Parathyroid adenoma (tissue), 2 donors: ENCODE measurements around the gene SAG.

Experiments used
- H2AFZ ChIP-seq: fragments of 300-600 bp; sonication (generic); one replicate; pipeline ENCODE4 v1.7.0; 2017; ENCODE audit warnings: antibody characterized with exemption, mild to moderate bottlenecking
- H3K27ac ChIP-seq: fragments of 300-600 bp; sonication (generic); one replicate; pipeline ENCODE4 v1.7.0; 2017
- H3K27me3 ChIP-seq: fragments of 300-600 bp; sonication (generic); one replicate; pipeline ENCODE4 v1.7.0; 2017; ENCODE audit warnings: low read length; ENCODE audit not compliant: control insufficient read depth, insufficient read depth
- H3K36me3 ChIP-seq: fragments of 300-600 bp; sonication (generic); one replicate; pipeline ENCODE4 v1.7.0; 2017; ENCODE audit warnings: low read length; ENCODE audit not compliant: control insufficient read depth, insufficient read depth
- H3K4me1 ChIP-seq: fragments of 300-600 bp; sonication (generic); one replicate; pipeline ENCODE4 v1.7.0; 2017; ENCODE audit warnings: control low read depth
- H3K4me2 ChIP-seq: fragments of 300-600 bp; sonication (generic); one replicate; pipeline ENCODE4 v1.7.0; 2017; ENCODE audit warnings: low read length
- H3K4me3 ChIP-seq: fragments of 300-600 bp; sonication (generic); one replicate; pipeline ENCODE4 v1.7.0; 2017; ENCODE audit warnings: low read depth, low read length
- H3K79me2 ChIP-seq: fragments of 300-600 bp; sonication (generic); one replicate; pipeline ENCODE4 v1.7.0; 2017; ENCODE audit warnings: control low read depth
- H3K9ac ChIP-seq: fragments of 300-600 bp; sonication (generic); one replicate; pipeline ENCODE4 v1.7.0; 2017; ENCODE audit warnings: mild to moderate bottlenecking
- H3K9me3 ChIP-seq: fragments of 300-600 bp; sonication (generic); one replicate; pipeline ENCODE4 v1.7.0; 2017; ENCODE audit warnings: low read length; ENCODE audit not compliant: control insufficient read depth
- CTCF ChIP-seq: fragments of 300-600 bp; sonication (generic); IDR thresholded peaks from one replicate; pipeline ENCODE4 v1.7.0; 2017; ENCODE audit warnings: antibody characterized with exemption, mild to moderate bottlenecking
- donor health status: primary hyperparathyroidism.

Gene SAG

GRCh38 chr2:233317196-233317943 is 9.8 kb downstream of the SAG start:
- TF ChIP-seq CTCF = no peak
- Histone ChIP-seq H3K27me3 (no peaks in the 10 kb centered on the region), H3K9me3 (no peaks in the 10 kb centered on the region), H3K36me3 (no peaks in the 10 kb centered on the region), H3K4me3 (no peak overlapping the region), H3K4me2 (no peak overlapping the region), H2AFZ (no peak overlapping the region), H3K9ac (no peak overlapping the region), H3K4me1 (no peaks in the 10 kb centered on the region), H3K27ac (no peak overlapping the region), H3K79me2 (no peaks in the 10 kb centered on the region)

GRCh38 chr2:233319256-233319655 is 11.6 kb downstream of the SAG start:
- Histone ChIP-seq H3K4me3 (no peak overlapping the region), H3K27me3 (no peaks in the 10 kb centered on the region), H3K36me3 (no peaks in the 10 kb centered on the region), H3K4me1 (no peaks in the 10 kb centered on the region), H3K4me2 (no peak overlapping the region), H3K9me3 (no peaks in the 10 kb centered on the region), H2AFZ (no peak overlapping the region), H3K79me2 (no peaks in the 10 kb centered on the region), H3K27ac (no peak overlapping the region), H3K9ac (no peak overlapping the region)
- no peak for TF ChIP-seq CTCF

GRCh38 chr2:233320470-233320869 is 12.9 kb downstream of the SAG start:
- no peak overlapping the region for H3K27ac ChIP-seq
- TF ChIP-seq CTCF = no peak
- H3K9ac ChIP-seq = no peak overlapping the region
- H3K27me3 ChIP-seq = no peaks in the 10 kb centered on the region
- no peak overlapping the region for H2AFZ ChIP-seq
- no peaks in the 10 kb centered on the region for H3K9me3 ChIP-seq
- no peak overlapping the region for H3K4me3 ChIP-seq
- no peaks in the 10 kb centered on the region for H3K36me3 ChIP-seq
- H3K4me2 ChIP-seq = no peak overlapping the region
- no peaks in the 10 kb centered on the region for H3K4me1 ChIP-seq
- no peaks in the 10 kb centered on the region for H3K79me2 ChIP-seq

GRCh38 chr2:233321166-233321565 is 13.6 kb downstream of the SAG start:
- no peak for TF ChIP-seq CTCF
- no peaks in the 10 kb centered on the region for H3K4me1 ChIP-seq
- H3K4me2 ChIP-seq = no peak overlapping the region
- H2AFZ ChIP-seq = no peak overlapping the region
- no peaks in the 10 kb centered on the region for H3K79me2 ChIP-seq
- no peaks in the 10 kb centered on the region for H3K27me3 ChIP-seq
- no peaks in the 10 kb centered on the region for H3K9me3 ChIP-seq
- H3K9ac ChIP-seq = no peak overlapping the region
- no peak overlapping the region for H3K4me3 ChIP-seq
- H3K36me3 ChIP-seq = no peaks in the 10 kb centered on the region
- H3K27ac ChIP-seq = no peak overlapping the region

- Histone ChIP-seq H3K9ac (no peak overlapping the region), H3K9me3 (no peaks in the 10 kb centered on the region), H3K27ac (no peak overlapping the region), H3K4me3 (no peak overlapping the region), H3K4me2 (no peak overlapping the region), H3K27me3 (no peaks in the 10 kb centered on the region), H3K79me2 (no peaks in the 10 kb centered on the region), H2AFZ (no peak overlapping the region), H3K4me1 (no peaks in the 10 kb centered on the region), H3K36me3 (no peaks in the 10 kb centered on the region)
- TF ChIP-seq CTCF = no peak
Measured at GRCh38 chr2:233323851-233324250, 16.2 kb downstream of the SAG start.
